ENCODE data around the gene PLXNC1.

The PLXNC1 gene

DNA sequence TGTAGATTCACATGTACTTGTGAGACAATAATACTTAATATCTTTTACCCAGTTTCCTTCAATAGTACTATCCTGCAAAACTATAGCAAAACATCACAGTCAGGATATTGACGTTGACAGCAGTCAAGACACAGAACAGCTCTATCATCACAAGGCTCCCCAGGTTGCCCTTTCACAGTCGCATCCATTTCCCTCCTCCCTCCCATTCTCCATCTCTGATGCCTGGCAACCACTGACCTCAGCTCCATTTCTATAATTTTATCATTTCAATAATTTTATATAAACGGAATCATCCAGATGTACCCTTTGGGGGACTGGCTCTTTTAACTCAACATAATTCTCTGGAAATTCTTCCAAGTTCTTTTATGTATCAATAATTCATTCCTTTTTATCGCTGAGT is 81.5 kb downstream of the PLXNC1 start:
- Histone ChIP-seq H3K36me3 (replicated peaks; ENCODE audit: insufficient read depth, low read length) (peaks cover 20% of the 10 kb centered on the region; the same call in 1 of the 2 replicates), H3K9ac (ENCODE audit: low read length) (no peak overlapping the region), H2AFZ (ENCODE audit: low read length) (no peak overlapping the region), H3K4me3 (ENCODE audit: low read length) (no peak overlapping the region), H4K20me1 (ENCODE audit: insufficient read depth, low read length) (no peaks in the 10 kb centered on the region), H3K9me2 (replicated peaks; ENCODE audit: insufficient read depth, low read length) (no peaks in the 10 kb centered on the region), H3K4me1 (ENCODE audit: low read length) (no peaks in the 10 kb centered on the region), H3K27ac (ENCODE audit: low read length) (no peak overlapping the region), H3K9me3 (replicated peaks; ENCODE audit: insufficient read depth, low read length) (no peaks in the 10 kb centered on the region), H3F3A (ENCODE audit: insufficient read depth, low read length) (no peaks in the 10 kb centered on the region), H3K27me3 (replicated peaks; ENCODE audit: insufficient read depth, low read length) (no peaks in the 10 kb centered on the region), H3K4me2 (ENCODE audit: low read depth, low read length) (no peak overlapping the region), H3K79me2 (ENCODE audit: low read length) (peaks cover 50% of the 10 kb centered on the region)
- TF ChIP-seq EZH2phosphoT487 (IDR thresholded peaks at IDR 0.05; ENCODE audit: low read length): no peak
- no peak for TF ChIP-seq EZH2 (optimal IDR thresholded peaks at IDR 0.05; ENCODE audit: low read depth, low read length)
- TF ChIP-seq, protein P1, sequence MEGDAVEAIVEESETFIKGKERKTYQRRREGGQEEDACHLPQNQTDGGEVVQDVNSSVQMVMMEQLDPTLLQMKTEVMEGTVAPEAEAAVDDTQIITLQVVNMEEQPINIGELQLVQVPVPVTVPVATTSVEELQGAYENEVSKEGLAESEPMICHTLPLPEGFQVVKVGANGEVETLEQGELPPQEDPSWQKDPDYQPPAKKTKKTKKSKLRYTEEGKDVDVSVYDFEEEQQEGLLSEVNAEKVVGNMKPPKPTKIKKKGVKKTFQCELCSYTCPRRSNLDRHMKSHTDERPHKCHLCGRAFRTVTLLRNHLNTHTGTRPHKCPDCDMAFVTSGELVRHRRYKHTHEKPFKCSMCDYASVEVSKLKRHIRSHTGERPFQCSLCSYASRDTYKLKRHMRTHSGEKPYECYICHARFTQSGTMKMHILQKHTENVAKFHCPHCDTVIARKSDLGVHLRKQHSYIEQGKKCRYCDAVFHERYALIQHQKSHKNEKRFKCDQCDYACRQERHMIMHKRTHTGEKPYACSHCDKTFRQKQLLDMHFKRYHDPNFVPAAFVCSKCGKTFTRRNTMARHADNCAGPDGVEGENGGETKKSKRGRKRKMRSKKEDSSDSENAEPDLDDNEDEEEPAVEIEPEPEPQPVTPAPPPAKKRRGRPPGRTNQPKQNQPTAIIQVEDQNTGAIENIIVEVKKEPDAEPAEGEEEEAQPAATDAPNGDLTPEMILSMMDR (IDR thresholded peaks at IDR 0.05; ENCODE audit: low read length): no peak
- no peak for DNase-seq

DNA sequence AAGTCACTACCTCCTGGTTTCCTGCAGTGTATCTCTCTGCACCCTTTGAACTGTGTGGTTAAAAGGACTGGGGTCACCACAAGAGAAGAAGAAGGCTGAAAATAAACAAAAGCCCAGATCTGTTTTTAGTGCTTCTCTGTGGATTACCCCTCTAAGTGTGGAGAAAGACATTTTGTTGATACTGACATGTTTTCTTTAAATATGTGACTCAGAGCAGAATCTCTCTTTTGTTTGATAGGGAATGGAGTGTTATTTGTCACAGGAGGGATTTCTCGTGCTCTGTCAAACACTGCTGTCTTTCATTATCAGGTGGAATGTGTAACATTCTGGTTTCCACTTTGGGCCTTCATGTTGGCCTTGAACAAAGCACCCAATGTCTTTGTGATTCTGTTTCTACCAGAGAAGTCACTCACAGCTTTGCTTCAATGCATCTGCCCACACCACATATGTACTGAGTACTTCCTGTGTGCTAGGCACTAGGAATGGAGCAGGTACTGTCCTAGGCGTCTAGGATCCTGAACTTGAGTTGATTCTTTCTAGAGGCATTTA is 82.1 kb downstream of the PLXNC1 start:
- DNase-seq: no peak
- H2AFZ ChIP-seq (ENCODE audit: low read length): no peak overlapping the region
- H3K4me3 ChIP-seq (ENCODE audit: low read length): no peak overlapping the region
- no peaks in the 10 kb centered on the region for H3K9me2 ChIP-seq (replicated peaks; ENCODE audit: insufficient read depth, low read length)
- H3K27me3 ChIP-seq (replicated peaks; ENCODE audit: insufficient read depth, low read length): no peaks in the 10 kb centered on the region
- H3F3A ChIP-seq (ENCODE audit: insufficient read depth, low read length): no peaks in the 10 kb centered on the region
- no peak overlapping the region for H3K9ac ChIP-seq (ENCODE audit: low read length)
- TF ChIP-seq EZH2phosphoT487 (IDR thresholded peaks at IDR 0.05; ENCODE audit: low read length): no peak
- TF ChIP-seq, protein P1 (IDR thresholded peaks at IDR 0.05; ENCODE audit: low read length): no peak
- TF ChIP-seq EZH2 (optimal IDR thresholded peaks at IDR 0.05; ENCODE audit: low read depth, low read length): no peak
- no peaks in the 10 kb centered on the region for H3K4me1 ChIP-seq (ENCODE audit: low read length)
- no peaks in the 10 kb centered on the region for H3K9me3 ChIP-seq (replicated peaks; ENCODE audit: insufficient read depth, low read length)
- no peak overlapping the region for H3K27ac ChIP-seq (ENCODE audit: low read length)
- peaks cover 17% of the 10 kb centered on the region; the same call in 1 of the 2 replicates for H3K36me3 ChIP-seq (replicated peaks; ENCODE audit: insufficient read depth, low read length)
- peaks cover 45% of the 10 kb centered on the region for H3K79me2 ChIP-seq (ENCODE audit: low read length)
- no peak overlapping the region for H3K4me2 ChIP-seq (ENCODE audit: low read depth, low read length)
- H4K20me1 ChIP-seq (ENCODE audit: insufficient read depth, low read length): no peaks in the 10 kb centered on the region

- no peaks in the 10 kb centered on the region for H3F3A ChIP-seq (ENCODE audit: insufficient read depth, low read length)
- no peak overlapping the region for H3K4me2 ChIP-seq (ENCODE audit: low read depth, low read length)
- H3K79me2 ChIP-seq (ENCODE audit: low read length): peaks cover 36% of the 10 kb centered on the region
- no peak overlapping the region for H3K27ac ChIP-seq (ENCODE audit: low read length)
- no peak for DNase-seq
- H3K9me3 ChIP-seq (replicated peaks; ENCODE audit: insufficient read depth, low read length): no peaks in the 10 kb centered on the region
- H2AFZ ChIP-seq (ENCODE audit: low read length): no peak overlapping the region
- no peaks in the 10 kb centered on the region for H4K20me1 ChIP-seq (ENCODE audit: insufficient read depth, low read length)
- no peak overlapping the region for H3K4me3 ChIP-seq (ENCODE audit: low read length)
- no peak overlapping the region for H3K9ac ChIP-seq (ENCODE audit: low read length)
- H3K36me3 ChIP-seq (replicated peaks; ENCODE audit: insufficient read depth, low read length): peaks cover 6% of the 10 kb centered on the region; the same call in 1 of the 2 replicates
- H3K27me3 ChIP-seq (replicated peaks; ENCODE audit: insufficient read depth, low read length): no peaks in the 10 kb centered on the region
- no peak for TF ChIP-seq EZH2phosphoT487 (IDR thresholded peaks at IDR 0.05; ENCODE audit: low read length)
- TF ChIP-seq, protein P1 (IDR thresholded peaks at IDR 0.05; ENCODE audit: low read length): no peak
- no peak for TF ChIP-seq EZH2 (optimal IDR thresholded peaks at IDR 0.05; ENCODE audit: low read depth, low read length)
- no peaks in the 10 kb centered on the region for H3K9me2 ChIP-seq (replicated peaks; ENCODE audit: insufficient read depth, low read length)
- H3K4me1 ChIP-seq (ENCODE audit: low read length): no peaks in the 10 kb centered on the region
Observed at GRCh38 chr12:94231709-94232108, 83.3 kb downstream of the PLXNC1 start.

Data from MM.1S (cell line).